ENCODE data around the gene TMEM175. TPM values are rescaled to one million over a fixed set of nuclear protein-coding genes. Genes with fewer than 3 reads are reported as not detected.

Gene TMEM175
- 10 to 100 TPM; 15.6 to 27.9 (median 19.0) TPM for total RNA-seq
- 10 to 100 TPM; 16.3 to 49.6 TPM for polyA plus RNA-seq
- long read RNA-seq, donor 1, transcript TMEM175-201 (11 exons, 1,860 nt) = major isoform, 6 of 29 reads
- long read RNA-seq, donor 1, partial matches to known transcripts = 9 of 29 reads
- long read RNA-seq, donor 1, other reads (novel, unspliced or antisense) = 7 of 29 reads
- long read RNA-seq, donor 2, transcript TMEM175-201 (11 exons, 1,860 nt) = major isoform, 8 of 36 reads
- long read RNA-seq, donor 2, partial matches to known transcripts = 6 of 36 reads
- long read RNA-seq, donor 2, other reads (novel, unspliced or antisense) = 18 of 36 reads
- long read RNA-seq, donor 3, transcript TMEM175-201 (11 exons, 1,860 nt) = major isoform, 15 of 40 reads
- long read RNA-seq, donor 3, partial matches to known transcripts = 4 of 40 reads
- long read RNA-seq, donor 3, other reads (novel, unspliced or antisense) = 14 of 40 reads

- peak within 1 kb of the TSS; percentile 87 to 100 (median 98) for H3K4me3 ChIP-seq
- H3K9me3 ChIP-seq = no peaks in the 10 kb centered on the region
- H3K27me3 ChIP-seq = no peaks in the 10 kb centered on the region
- H3K27ac ChIP-seq = peak within 1 kb of the TSS; percentile 75 to 98 (median 91)
- DNase-seq (peak; percentile 93 to 97), ATAC-seq (peak; percentile 99 to 100 (median 99))
- H3K36me3 ChIP-seq = peaks cover 0 to 4% (median 0%) of the 10 kb centered on the region in 9 donors
- WGBS, 2 donors = 0% methylated on average over 99 of the region's 99 CpGs
- intact Hi-C loops (cut with DNase I) = loop anchor here in 2 of 10 donors (5.0 to 10.0 kb wide), 3 partner anchors 147 to 247 kb away; partner anchors contain the start of gene SLC49A3 (in 1 of the 2)
- peaks cover 8 to 70% (median 47%) of the 10 kb centered on the region in 9 donors for H3K4me1 ChIP-seq
- no peak for TF ChIP-seq CTCF (IDR thresholded peaks at IDR 0.05)
Measured at GRCh38 chr4:931960-932712, at the start of gene TMEM175, which contains the start of gene GAK. TSS of gene TMEM175 (plus strand) at chr4:932460. CDS start at chr4:947740, 15,280 bp downstream. TSS of gene GAK (minus strand) at chr4:932316. CDS start at chr4:932187, 129 bp downstream.

- Histone ChIP-seq H3K27me3 (no peaks in the 10 kb centered on the region), H3K27ac (no peak overlapping the region), H3K4me3 (no peak overlapping the region), H3K36me3 (peaks cover 0 to 99% (median 63%) of the 10 kb centered on the region in 9 donors), H3K9me3 (no peaks in the 10 kb centered on the region), H3K4me1 (no peaks in the 10 kb centered on the region)
- intact Hi-C loops (cut with DNase I) = no loop called here
- TF ChIP-seq CTCF (IDR thresholded peaks at IDR 0.05) = no peak
- DNase-seq (no peak), ATAC-seq (no peak)
- WGBS, 2 donors = 95 to 96% methylated on average over 22 of the region's 22 CpGs
Measured at GRCh38 chr4:882646-883045, 49.6 kb upstream of the TMEM175 start.

- no peak for TF ChIP-seq CTCF (IDR thresholded peaks at IDR 0.05)
- DNase-seq (no peak), ATAC-seq (no peak)
- no peak overlapping the region for H3K4me3 ChIP-seq
- H3K27ac ChIP-seq = no peak overlapping the region
- no peaks in the 10 kb centered on the region for H3K4me1 ChIP-seq
- H3K9me3 ChIP-seq = no peaks in the 10 kb centered on the region
- 93 to 94% methylated on average over 26 of the region's 26 CpGs for WGBS, 2 donors
- H3K36me3 ChIP-seq = peaks cover 0 to 99% (median 55%) of the 10 kb centered on the region in 9 donors
- H3K27me3 ChIP-seq = no peaks in the 10 kb centered on the region
- intact Hi-C loops (cut with DNase I) = no loop called here
Measured at GRCh38 chr4:883377-884095, 48.7 kb upstream of the TMEM175 start.

GRCh38 chr4:884259-884658 lies 48.0 kb upstream of the TMEM175 start:
- intact Hi-C loops (cut with DNase I) = no loop called here
- no peak for DNase-seq
- Histone ChIP-seq H3K4me3 (no peak overlapping the region), H3K27ac (no peak overlapping the region), H3K4me1 (no peaks in the 10 kb centered on the region), H3K9me3 (no peaks in the 10 kb centered on the region), H3K27me3 (no peaks in the 10 kb centered on the region), H3K36me3 (peaks cover 0 to 99% (median 50%) of the 10 kb centered on the region in 9 donors)
- no peak for ATAC-seq
- TF ChIP-seq CTCF (IDR thresholded peaks at IDR 0.05) = no peak
- 85 to 93% methylated on average over 15 of the region's 15 CpGs for WGBS, 2 donors
